HG03457 (cell line): Measurements from ENCODE around the gene FBXO8.
"Not testable (repeated sequence)": the region's sequence is repeated elsewhere in the genome, so short reads cannot be mapped to it uniquely, and the experiment has no call there.

Source experiments
- ATAC-seq: cut with Tn5 transposase; IDR thresholded peaks from one replicate; pipeline ENCODE4 v1.9.1; 2021; ENCODE audit warnings: moderate number of reproducible peaks; ENCODE audit not compliant: unreplicated experiment

FBXO8 gene, protein sequence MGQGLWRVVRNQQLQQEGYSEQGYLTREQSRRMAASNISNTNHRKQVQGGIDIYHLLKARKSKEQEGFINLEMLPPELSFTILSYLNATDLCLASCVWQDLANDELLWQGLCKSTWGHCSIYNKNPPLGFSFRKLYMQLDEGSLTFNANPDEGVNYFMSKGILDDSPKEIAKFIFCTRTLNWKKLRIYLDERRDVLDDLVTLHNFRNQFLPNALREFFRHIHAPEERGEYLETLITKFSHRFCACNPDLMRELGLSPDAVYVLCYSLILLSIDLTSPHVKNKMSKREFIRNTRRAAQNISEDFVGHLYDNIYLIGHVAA

DNA sequence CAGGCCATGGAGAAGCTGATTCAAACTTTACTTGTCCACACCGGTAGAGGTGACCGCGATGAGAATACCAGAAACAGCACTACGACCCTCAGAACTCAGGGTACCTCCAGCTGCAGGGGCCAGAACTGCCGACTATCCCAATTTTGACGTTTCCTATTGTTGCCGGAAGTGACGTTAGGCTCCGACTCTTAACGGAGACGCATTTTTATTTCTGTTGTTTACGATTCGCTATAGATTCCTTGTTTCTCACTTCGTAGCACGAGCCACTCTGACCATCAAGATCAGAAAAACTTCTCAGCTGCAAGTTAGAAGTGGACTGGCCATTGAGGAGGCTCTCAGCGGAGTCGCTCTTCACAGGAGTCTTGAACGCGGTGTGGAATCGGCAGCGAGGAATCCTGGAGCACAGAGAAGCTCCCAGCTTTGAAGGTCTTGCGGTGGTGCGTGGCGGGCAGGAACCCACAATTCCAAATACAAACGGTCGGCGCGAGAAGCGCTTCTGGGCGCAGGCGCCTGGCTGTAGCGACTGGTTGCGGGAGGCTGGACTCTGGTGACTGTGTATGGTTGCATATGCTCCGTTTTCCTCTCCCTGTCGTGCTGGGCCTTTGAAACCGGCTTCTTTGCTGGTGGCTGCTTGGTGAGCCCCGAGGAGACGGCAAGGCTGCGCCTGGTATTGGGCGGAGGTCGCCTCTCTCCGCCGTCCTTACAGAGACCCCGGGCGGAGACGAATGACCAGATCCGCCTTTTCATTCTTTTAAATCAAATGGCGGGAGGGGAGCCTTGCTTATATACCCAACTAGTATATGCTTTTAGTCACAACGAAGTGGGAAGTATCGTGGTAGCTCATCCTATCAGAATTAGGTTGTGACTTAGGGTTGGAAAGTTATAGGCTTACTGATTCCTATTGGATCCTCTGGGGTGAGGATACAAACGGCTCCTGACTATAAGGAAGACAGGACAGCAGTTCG is at the start of gene FBXO8, which contains the start of gene CEP44:
FBXO8 (minus strand) TSS at position 161 of the 965 bp plus-strand sequence. CDS start 20,575 bp downstream, outside the sequence.
CEP44 (plus strand) TSS at position 405 of the 965 bp plus-strand sequence. CDS start 15,211 bp downstream, outside the sequence.
- peak; percentile 48 for ATAC-seq

DNA sequence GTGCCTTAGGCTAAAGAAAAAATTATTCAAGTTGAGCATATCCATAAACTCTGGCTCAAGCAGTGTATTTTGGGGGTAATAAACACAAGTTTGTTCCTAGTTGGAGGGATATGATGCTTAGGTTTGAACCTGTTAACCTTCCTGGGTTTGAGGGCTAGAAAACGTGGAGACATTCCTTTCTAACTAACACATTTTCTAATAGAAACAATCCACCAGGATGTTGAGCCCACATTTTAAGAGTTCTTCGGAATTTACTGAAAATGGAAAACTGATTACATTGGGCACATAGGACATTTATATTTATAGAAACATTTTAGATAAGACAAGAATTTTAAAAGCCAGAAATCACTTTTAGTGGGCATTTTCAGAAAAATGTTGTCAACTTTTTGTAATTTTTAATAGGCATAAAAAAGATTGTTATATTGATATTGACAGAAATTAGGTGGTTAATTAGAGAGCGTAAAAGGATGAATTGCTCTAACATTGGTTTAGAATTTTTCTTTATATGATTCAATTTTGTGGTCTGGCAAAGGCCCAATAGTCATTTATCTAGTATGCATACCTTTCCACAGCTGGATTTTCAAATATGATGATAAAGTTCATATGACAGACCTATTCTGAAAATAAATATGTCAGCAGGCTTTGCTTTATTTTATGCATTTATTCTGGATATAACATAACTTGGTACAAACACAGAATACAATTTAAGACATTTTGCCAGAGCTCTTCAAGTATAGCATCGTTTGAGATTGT is 49.5 kb upstream of the FBXO8 start:
- no peak for ATAC-seq

DNA sequence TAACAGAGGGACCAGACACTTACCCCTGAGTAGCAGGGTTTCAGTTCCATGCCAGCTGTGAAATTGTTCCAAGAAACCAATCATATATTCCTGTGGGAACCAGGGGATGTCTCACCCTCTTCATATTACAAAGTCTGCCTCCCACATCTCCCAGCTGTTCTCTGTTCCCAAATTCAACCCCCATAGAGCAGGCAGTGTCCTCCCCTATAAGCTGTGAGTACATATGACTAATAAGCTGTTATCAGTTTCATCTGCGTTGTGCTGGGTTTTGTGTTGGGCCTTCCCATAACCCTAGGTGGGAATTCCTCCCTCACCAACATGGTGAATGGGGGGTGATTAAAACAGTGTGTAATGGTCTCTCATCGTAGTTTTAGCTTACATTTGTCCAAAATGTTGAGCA is 41.3 kb upstream of the FBXO8 start:
- no peak for ATAC-seq

DNA sequence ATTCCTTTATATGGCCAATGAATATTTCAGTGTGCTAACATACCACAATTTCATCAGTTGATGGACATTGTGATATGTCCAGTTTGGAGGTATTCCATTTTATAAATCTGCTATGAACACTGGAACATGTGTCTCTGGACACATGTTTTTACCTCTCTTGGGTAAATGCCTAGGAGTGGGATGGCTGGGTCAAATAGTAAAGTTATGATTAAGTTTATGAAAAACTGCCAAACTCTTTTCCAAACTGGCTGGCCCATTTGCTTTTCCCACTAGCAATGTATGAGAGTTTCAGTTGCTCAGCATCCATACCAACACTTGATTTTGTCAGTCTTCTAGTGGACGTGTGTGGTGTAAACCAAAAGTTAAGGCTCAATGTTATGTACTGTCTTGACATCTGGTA is 40.8 kb upstream of the FBXO8 start:
- no peak for ATAC-seq

DNA sequence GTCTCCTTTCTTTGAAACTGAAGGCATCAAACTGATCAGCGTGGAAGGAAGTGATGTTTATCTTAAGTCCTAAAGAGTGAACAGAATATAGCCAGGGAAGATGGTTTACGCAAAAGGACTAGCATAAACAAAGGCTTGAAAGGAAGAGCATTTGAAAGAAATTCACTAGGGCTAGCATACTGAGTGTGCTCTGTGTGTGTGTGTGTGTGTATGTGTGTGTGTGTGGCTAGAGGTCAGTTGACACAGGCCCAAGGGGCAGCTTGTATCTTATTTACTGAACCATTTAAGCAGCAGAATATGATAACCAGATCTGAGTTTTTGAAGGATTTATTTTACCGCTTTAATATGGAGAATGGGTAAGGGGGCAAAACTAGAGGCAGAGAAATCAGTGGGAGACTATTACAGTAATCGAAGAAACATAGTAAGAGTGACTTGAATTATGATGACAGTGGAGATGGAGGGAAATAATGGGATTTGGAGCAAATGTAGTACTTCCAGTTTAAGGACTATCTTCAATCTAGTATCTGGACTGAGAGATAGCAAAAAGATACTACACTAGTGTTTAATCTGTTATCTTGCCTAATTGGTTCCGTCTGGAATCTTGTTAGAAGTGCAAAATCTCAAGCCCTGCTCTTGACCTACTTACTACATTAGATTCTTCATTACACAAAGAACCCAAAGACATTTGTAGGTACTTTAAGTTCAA is 37.2 kb upstream of the FBXO8 start:
- no peak for ATAC-seq

DNA sequence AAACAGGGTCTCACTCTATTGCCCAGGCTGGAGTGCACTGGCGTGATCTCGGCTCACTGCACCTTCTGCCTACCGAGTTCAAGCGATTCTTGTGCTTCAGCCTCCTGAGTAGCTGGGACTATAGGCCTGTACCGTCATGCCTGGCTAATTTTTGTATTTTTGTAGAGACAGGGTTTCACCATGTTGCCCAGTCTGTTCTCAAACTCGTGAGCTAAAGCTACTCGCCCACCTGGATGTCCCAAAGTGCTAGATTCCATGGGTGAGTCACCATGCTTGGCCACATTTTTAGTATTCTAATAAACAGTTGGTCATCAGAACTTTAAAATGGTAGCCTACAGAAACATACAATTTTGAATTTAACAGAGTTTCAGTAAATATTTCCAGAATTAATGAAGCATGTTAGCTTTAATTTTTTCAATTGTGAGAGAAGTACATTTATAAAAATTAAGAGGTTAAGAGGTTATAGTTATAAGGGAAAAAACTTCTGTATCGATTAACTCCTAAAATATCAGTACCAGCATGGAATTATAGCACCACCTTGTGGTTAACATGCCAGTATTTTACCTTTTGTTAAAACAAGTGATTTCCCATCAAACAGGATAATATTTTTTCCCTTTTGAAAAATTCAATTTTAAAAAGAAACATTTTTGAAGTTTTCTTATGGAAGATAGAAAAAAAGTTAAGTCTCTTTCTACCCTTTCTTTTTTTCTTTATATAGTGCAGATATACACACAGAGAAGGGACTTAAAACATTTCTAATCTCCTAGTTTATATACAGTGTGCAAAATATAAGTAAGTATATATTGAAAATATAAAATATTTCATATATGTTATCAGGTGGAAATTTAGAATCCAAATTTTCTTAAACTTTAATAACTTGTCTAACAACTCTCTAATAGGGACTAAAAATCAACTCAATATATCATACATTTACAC is 35.6 kb upstream of the FBXO8 start:
- ATAC-seq = no peak

DNA sequence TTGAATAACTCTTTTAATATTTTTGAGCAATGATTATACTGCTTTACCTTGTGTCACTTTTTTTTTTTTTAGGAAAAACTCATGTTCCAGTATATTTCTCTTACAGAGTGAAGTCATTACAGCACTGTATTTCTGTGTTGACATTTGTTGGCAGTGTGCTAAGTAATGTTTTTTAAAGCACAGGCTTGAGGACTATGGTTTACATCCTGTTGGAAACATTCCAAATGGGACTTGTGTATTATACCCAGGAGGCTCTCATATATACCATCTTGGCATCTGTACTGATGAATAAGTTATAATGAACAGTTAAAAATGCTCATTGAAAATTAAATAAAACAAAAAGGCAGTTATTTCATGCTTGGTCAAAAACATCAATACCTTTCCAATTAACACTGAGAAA is 34.1 kb upstream of the FBXO8 start:
- ATAC-seq = no peak

DNA sequence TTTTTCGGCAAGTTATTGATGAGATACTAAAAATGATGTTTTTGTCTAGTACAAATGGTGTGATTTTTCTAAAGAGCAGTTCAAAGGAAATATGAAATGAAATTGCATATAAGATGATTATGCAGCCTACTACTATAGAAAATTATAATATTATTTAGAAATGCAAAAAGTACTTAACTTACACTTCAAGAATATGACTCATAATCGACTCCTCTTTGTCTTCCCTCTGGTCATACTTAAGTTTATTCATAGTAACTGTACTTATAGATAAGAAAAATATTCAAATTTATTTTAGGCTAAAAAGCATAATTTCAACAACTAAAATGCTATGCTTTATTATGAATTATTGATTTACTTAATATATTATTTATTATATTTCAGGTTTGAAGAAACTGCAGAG is 33.5 kb upstream of the FBXO8 start:
- no peak for ATAC-seq

DNA sequence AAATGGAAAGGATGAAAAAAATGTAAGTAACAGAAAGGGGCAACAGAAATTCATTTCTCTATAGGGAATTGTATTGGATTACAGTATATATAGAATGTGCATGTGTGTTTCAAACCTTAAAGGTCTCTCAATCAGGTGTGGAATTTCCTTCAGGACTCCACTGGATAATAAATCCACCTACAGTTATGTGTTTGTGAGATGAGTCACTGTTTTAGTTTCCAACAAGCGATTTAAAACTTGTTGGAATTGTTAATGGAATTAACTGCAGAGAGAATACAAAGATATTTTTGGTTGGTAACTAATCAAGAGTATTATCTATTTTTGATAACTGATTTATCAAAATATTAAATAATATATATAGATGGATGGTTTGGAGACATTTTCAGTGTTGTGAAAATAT is 33.1 kb upstream of the FBXO8 start:
- no peak for ATAC-seq

DNA sequence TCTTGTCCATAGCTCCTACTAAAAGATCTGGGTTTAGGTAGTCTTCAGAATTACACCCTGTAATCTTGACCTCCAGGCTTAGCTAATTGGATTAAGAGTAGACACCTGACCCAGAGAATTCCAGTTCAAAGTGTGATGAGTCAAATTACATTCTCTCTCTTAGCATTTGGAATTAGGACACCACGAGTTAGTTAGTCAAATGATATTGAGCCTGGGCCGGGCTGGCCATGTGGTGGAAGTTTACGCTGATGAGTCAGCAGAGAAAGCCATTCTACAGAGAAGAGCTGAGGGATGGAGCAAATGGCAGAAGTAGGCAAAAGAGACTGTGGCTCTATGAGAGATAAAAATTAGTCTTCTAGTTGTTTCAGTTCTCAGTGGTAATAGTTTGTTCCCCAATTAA is 31.3 kb upstream of the FBXO8 start:
- ATAC-seq = no peak

DNA sequence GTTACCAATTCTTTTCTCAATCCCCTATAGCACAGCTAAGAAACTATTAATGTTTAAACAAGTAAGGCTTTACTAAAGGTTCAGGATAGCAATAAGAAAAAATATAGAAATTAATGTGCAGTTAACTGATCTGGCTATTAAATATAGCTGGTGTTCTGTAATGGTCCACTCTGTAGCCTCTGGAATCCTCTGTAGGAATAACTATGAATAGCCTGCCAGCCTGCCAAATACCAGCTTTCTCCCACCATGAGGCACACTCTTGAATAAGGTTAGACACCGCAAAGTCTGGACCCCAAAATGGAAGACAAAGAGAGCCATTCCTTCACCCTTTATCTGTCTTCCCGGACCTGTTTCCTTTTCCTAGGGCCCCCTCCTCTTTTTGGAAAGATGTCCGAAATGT is 30.8 kb upstream of the FBXO8 start:
- no peak for ATAC-seq

DNA sequence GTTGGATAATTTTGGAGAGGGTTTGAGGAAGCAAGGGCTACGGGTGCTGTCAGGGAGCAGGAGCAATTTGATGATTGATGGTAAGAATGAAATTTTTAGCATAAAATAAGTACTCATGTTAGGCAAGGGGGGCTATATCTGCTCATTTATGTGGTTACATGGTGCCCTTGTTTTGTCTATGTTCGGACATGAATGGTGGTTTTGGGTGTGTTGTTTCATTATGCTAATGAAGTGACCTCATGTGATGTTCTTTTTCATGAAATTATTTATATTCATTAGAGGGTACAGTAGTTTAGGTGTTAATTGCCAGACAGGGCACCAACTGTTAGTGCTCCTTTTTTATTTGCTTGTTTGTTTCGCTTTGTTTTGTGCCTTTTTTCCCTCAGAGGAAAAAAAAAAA is 29.5 kb upstream of the FBXO8 start:
- ATAC-seq = no peak

DNA sequence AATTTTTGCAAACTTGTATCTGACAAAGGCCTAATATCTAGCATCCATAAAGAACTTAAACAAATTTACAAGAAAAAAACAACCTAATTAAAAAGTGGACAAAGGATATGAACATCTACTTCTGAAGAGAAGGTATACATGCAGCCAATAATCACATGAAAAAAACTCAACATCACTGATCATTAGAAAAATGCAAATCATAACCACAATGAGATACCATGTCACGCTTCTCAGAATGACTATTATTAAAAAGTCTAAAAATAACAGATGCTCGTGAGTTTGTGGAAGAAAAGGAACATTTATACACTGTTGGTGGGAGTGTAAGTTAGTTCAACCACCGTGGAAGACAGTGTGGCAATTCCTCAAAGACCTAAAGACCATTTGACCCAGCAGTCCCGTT is 24.2 kb upstream of the FBXO8 start:
- no peak for ATAC-seq

DNA sequence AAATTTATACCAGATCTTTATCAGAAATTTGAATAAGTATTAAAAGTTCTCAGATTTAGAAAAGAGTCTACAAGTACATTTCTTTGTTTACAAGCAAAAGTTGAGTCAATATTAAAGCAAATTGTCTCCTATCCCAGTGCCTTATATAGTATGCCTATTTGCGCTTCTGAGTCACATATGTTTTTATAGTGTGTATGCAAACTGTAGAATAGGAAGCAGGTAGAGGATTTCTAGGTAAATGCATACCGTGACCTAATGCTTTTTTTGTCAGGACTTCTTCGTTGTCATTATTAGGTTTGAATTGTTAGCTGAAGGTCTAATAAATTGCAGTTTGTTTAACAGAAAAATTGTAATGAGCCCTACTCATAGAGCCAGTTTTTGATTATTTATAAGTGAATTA is 22.5 kb upstream of the FBXO8 start:
- no peak for ATAC-seq

DNA sequence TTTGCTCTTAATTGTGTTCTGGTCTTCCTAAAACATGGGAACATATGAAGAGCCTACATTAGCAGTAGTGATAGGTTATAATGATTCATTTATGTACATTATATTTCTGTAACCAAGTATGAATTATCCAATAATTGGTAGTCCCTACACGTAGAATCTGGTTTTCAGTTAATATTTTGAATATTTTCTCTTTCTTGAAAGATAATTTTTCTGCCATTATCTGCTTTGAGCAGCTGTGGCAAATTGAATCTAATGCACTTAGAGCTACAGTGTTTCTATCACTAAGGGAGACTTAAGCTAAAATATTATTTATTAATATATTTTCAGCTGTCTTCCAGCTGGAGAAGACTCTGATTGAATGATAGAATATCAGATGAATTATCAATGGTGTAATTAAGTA is 21.2 kb upstream of the FBXO8 start:
- ATAC-seq = no peak

DNA sequence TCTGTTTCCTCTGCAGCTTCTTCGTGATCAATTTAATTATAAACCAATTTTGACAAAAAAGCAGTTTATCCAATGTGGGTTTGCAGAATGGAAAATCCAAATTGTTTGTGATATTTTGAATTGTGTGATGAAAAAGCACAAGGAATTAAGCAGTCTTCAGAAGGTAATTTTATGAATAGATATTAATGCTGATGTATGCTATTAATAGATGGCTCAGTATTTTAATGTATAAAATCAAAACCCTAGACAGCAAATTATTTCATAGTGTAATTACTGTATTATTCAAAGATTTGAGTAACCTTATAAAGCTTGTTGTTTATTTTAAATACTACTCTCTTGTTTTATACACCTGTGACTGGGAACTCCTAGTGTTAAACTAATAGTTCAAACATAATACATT is 20.2 kb upstream of the FBXO8 start:
- ATAC-seq = no peak

DNA sequence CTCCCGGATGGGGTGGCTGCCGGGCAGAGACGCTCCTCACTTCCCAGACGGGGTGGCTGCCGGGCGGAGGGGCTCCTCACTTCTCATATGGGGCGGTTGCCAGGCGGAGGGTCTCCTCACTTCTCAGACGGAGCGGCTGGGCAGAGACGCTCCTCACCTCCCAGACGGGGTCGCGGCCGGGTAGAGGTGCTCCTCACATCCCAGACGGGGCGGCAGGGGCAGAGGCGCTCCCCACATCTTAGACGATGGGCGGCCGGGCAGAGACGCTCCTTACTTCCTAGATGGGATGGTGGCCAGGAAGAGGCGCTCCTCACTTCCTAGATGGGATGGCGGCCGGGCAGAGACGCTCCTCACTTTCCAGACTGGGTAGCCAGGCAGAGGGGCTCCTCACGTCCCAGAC is 11.7 kb upstream of the FBXO8 start:
- not testable (repeated sequence) for ATAC-seq

DNA sequence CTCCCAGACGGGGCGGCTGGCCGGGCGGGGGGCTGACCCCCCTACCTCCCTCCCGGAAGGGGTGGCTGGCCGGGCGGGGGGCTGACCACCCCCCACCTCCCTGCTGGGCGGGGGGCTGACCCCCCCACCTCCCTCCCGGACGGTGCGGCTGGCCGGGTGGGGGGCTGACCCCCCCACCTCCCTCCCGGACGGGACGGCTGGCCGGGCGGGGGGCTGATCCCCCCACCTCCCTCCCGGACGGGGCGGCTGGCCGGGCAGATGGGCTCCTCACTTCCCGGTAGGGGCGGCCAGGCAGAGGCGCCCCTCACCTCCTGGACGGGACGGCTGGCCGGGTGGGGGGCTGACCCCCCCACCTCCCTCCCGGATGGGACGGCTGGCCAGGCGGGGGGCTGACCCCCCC is 11.2 kb upstream of the FBXO8 start:
- ATAC-seq = not testable (repeated sequence)

DNA sequence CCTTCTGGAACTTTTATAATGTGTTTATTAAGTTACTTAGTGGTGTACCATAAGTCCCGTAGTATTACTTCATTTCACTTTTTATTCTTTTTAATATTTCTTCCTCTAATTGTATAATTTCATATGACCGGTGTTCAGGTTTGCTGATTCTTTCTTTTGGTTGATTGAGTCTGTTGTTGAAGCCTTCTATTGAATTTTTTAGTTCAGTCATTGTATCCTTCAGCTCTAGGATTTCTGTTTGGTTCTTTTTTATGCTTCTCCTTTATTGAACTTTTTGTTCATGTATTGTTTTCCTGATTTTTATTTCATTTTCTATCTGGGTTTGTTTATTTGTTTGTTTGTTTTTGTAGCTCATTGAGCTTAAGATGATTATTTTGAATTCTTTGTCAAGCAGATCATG is 9.0 kb upstream of the FBXO8 start:
- ATAC-seq = no peak

DNA sequence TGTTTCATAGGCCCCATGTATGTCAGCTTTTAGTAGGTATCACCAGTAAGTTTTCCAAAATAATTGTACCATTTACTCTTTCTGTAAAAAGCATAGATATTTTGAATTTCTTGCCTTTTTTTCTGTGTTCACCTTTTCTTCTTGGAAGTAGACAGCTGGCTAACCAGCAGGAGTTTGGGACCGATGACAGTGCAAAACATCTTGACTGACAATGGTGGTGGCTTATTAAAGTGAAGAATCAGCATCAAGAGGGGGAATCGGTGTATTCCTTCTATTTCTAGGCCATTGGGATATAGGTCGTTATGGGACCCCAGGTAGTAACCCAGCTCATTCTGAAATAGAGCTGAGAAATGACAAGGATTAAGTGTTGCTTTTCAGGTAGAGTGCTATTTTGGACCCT is 3.4 kb upstream of the FBXO8 start:
- ATAC-seq = no peak
